GM12878 (cell line): Measurements from ENCODE around the gene ATP12A. TPM values are rescaled to one million over a fixed set of nuclear protein-coding genes. Genes with fewer than 3 reads are reported as not detected.

Source experiments
- ATAC-seq: fragments of 200-7000 bp; cut with Tn5 transposase; 3 replicates; pipeline ENCODE4 v1.9.1; 2020; ENCODE audit warnings: mild to moderate bottlenecking, moderate library complexity
- BruUV-seq: library from RNA; stranded (reverse); fragments of 400-500 nt; replicated peaks from 2 replicates; lab custom pipeline; 2021; lab: Mats Ljungman, UMichigan
- CTCF ChIA-PET: fragments of 300-600 bp; sonication (Branson Sonifier 250); formaldehyde crosslinking; extraction: SDS; loops from one replicate; lab custom pipeline; 2021; ENCODE audit warnings: inconsistent platforms; lab: Yijun Ruan, JAX
- POLR2A ChIA-PET: fragments of 350-600 bp; formaldehyde crosslinking; extraction: SDS; loops from one replicate; lab custom pipeline; 2021; ENCODE audit warnings: inconsistent platforms; lab: Charles Lee
- RAD21 ChIA-PET: fragments of 300-600 bp; sonication (Branson Sonifier 250); formaldehyde crosslinking; loops from one replicate; lab custom pipeline; 2023; ENCODE audit warnings: antibody characterized with exemption; ENCODE audit not compliant: unreplicated experiment; lab: Charles Lee
- SMC1A ChIA-PET: fragments of 300-600 bp; sonication (Branson Sonifier 250); formaldehyde crosslinking; loops from one replicate; lab custom pipeline; 2023; ENCODE audit not compliant: unreplicated experiment, uncharacterized antibody; lab: Charles Lee
- DNase-seq: peaks from one replicate; pipeline ENCODE4 v3.0.0-alpha.2; 2011; ENCODE audit warnings: low read depth, low spot score
- FAIRE-seq: peaks from 3 replicates; lab custom pipeline; 2011; peaks lifted over from hg19 to GRCh38; lab: Jason Lieb, UNC
- H2AFZ ChIP-seq: 2 replicates; pipeline ENCODE4 v1.6.0; 2011; ENCODE audit warnings: low read depth, low read length, control low read depth; ENCODE audit not compliant: control insufficient read depth
- H3K27ac ChIP-seq: 2 replicates; pipeline ENCODE4 v1.5.1; 2011; ENCODE audit warnings: control low read depth; ENCODE audit not compliant: control insufficient read depth, insufficient read depth
- H3K27me3 ChIP-seq, 2 experiments: replicated peaks in 1 of 2; 2 replicates each; pipeline versions ENCODE4 v1.6.0 to v1.6.1; 2011; ENCODE audit warnings: low read length in 1 of 2; ENCODE audit not compliant: control insufficient read depth in 2 of 2, insufficient read depth in 2 of 2
- H3K36me3 ChIP-seq, 2 experiments: 2 replicates each; pipeline ENCODE4 v1.5.1; 2011; ENCODE audit warnings: low read length in 1 of 2; ENCODE audit not compliant: control insufficient read depth in 2 of 2, insufficient read depth in 2 of 2
- H3K4me1 ChIP-seq: 2 replicates; pipeline ENCODE4 v1.6.1; 2011; ENCODE audit warnings: mild to moderate bottlenecking, low read length, moderate library complexity, mixed read lengths; ENCODE audit not compliant: control insufficient read depth, insufficient read depth
- H3K4me2 ChIP-seq: 2 replicates; pipeline ENCODE4 v1.6.0; 2011; ENCODE audit warnings: control low read depth; ENCODE audit not compliant: control insufficient read depth, insufficient read depth
- H3K4me3 ChIP-seq: fragments of 200-600 bp; sonication (generic); 2 replicates; pipeline ENCODE4 v1.5.1; 2016
- H3K79me2 ChIP-seq: 2 replicates; pipeline ENCODE4 v1.6.0; 2011; ENCODE audit warnings: low read length; ENCODE audit not compliant: control insufficient read depth, insufficient read depth
- H3K9ac ChIP-seq: 2 replicates; pipeline ENCODE4 v1.8.0; 2011; ENCODE audit warnings: low read length, control low read depth, mixed read lengths; ENCODE audit not compliant: control insufficient read depth, insufficient read depth
- H3K9me3 ChIP-seq: replicated peaks from 3 replicates; pipeline ENCODE4 v1.5.1; 2011; ENCODE audit warnings: mild to moderate bottlenecking, low read length; ENCODE audit not compliant: control insufficient read depth, insufficient read depth
- H4K20me1 ChIP-seq: 2 replicates; pipeline ENCODE4 v1.6.0; 2011; ENCODE audit not compliant: control insufficient read depth, insufficient read depth
- CHD1 ChIP-seq: IDR thresholded peaks from 2 replicates; pipeline ENCODE4 v1.6.1; 2012; ENCODE audit warnings: low read depth, low read length, improper control_type of control experiment
- LARP7 ChIP-seq: fragments of 450-650 bp; IDR thresholded peaks from 2 replicates; pipeline ENCODE4 v1.6.1; 2017; ENCODE audit warnings: mild to moderate bottlenecking
- MYB ChIP-seq: fragments of 150-350 bp; IDR thresholded peaks from 2 replicates; pipeline ENCODE4 v1.6.1; 2014; ENCODE audit warnings: mild to moderate bottlenecking, low read depth, low read length, borderline replicate concordance
- NFXL1 ChIP-seq: fragments of 450-650 bp; IDR thresholded peaks from 2 replicates; pipeline ENCODE4 v1.6.1; 2017; ENCODE audit warnings: antibody characterized with exemption, mild to moderate bottlenecking, borderline replicate concordance
- POLR2AphosphoS2 ChIP-seq: IDR thresholded peaks from 2 replicates; pipeline ENCODE4 v1.6.1; 2011; ENCODE audit warnings: low read depth, mild to moderate bottlenecking, low read length, improper control_type of control experiment, moderate library complexity
- POU2F2 ChIP-seq: IDR thresholded peaks from 3 replicates; pipeline ENCODE4 v1.6.1; 2011; ENCODE audit warnings: low read depth, mild to moderate bottlenecking, low read length, borderline replicate concordance
- RAD21 ChIP-seq: IDR thresholded peaks from 2 replicates; pipeline ENCODE4 v1.6.1; 2011; ENCODE audit warnings: mild to moderate bottlenecking, low read depth, low read length, moderate library complexity; ENCODE audit not compliant: insufficient read depth
- RCOR1 ChIP-seq: conservative IDR thresholded peaks from 2 replicates; pipeline ENCODE4 v1.6.1; 2012; ENCODE audit warnings: low read depth, low read length, improper control_type of control experiment
- SIX5 ChIP-seq: IDR thresholded peaks from 2 replicates; pipeline ENCODE4 v1.6.1; 2011; ENCODE audit warnings: mild to moderate bottlenecking, low read depth, low read length, moderate library complexity; ENCODE audit not compliant: severe bottlenecking
- ZBTB40 ChIP-seq: fragments of 450-650 bp; IDR thresholded peaks from 2 replicates; pipeline ENCODE4 v1.6.1; 2016; ENCODE audit warnings: mild to moderate bottlenecking, moderate library complexity, borderline replicate concordance
- WGBS: methylation state at CpG from one replicate; pipeline ENCODE4 v1.1.6; 2016; ENCODE audit warnings: low lambda C conversion rate; ENCODE audit not compliant: insufficient replicate concordance, insufficient coverage; ENCODE audit errors: missing lambda C conversion rate; 5-methylcytosine and 5-hydroxymethylcytosine counted together
- in situ Hi-C: fragments of 300-500 bp; cut with MboI; formaldehyde crosslinking; loops from 9 replicates; pipeline ENCODE4 v1.14.3; 2018; ENCODE audit warnings: mixed read lengths
- intact Hi-C: fragments of 100-400 bp; cut with micrococcal nuclease; formaldehyde crosslinking; loops from one replicate; pipeline ENCODE4 v1.14.2; 2022; ENCODE audit not compliant: unreplicated experiment
- polyA plus RNA-seq, 11 experiments: library from polyadenylated mRNA; depleted of rRNA in 4 of 11; unstranded in 6 of 11; stranded (reverse) in 5 of 11; fragments of >200 nt; fragmentation: Nextera tagmentation in 4 of 11; fragmentation: Illumina TruSeq in 1 of 11; extraction: Ambion mirVana in 4 of 11; extraction: Trizol in 1 of 11; gene quantifications; 1 replicate in 1 of 11; 2 replicates in 10 of 11; pipeline versions ENCODE4 v1.2.1 to v1.2.3, GENCODE V29; 2011 to 2016; ENCODE audit warnings: inconsistent platforms in 2 of 11, missing spikeins in 2 of 11, low read depth in 1 of 11
- total RNA-seq, 4 experiments: library from RNA; depleted of rRNA in 3 of 4; stranded (reverse); fragments of >200 nt in 3 of 4; fragmentation: Illumina TruSeq in 1 of 4; extraction: Trizol in 1 of 4; gene quantifications; 2 replicates each; pipeline versions ENCODE4 v1.2.1 to v1.2.3, GENCODE V29; 2013 to 2021

Gene ATP12A
- total and polyA plus RNA-seq, 10 of the 15 experiments (the other 5 are each of a cell fraction or from before 2014, with no cell fraction given), result 0.02 to 0.08 (median 0.04) TPM; not detected in 6

DNA sequence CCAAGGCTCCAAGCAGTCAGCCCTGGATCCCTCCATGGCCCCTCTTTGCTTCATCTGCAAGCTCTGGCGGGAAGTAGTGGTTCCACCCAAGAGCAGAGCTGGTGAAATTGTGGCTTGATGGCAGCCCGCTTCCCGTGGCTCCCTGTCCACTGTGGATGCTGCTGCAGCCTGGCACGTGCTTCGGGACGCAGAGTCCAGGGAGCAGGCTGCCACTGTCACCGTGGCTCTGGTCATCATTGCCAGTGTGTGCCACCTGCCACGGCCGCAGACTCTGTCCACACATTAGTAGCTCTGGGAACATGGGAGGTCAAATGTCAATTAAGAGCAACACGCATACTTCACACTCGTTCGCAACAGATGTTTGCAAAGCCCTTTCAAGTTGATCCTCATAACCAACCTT is 43.0 kb downstream of the ATP12A start (continued):
- TF ChIP-seq ZBTB40, result no peak
- TF ChIP-seq MYB, result no peak
- TF ChIP-seq POLR2AphosphoS2, result no peak

GRCh38 chr13:24724714-24725113 is 44.5 kb downstream of the ATP12A start:
- in situ Hi-C loops, result loop anchor here (5.0 kb wide), 1 partner anchor 147 kb away; no protein-coding TSS in a partner anchor
- Histone ChIP-seq H3K4me1 (no peaks in the 10 kb centered on the region), H3K27ac (no peak overlapping the region), H4K20me1 (no peaks in the 10 kb centered on the region), H3K9ac (no peak overlapping the region), H3K4me3 (no peak overlapping the region), H2AFZ (no peak overlapping the region), H3K9me3 (no peaks in the 10 kb centered on the region), H3K27me3 (peaks cover 0 to 3% of the 10 kb centered on the region in 2 experiments; a peak in 1 of 4 replicates), H3K4me2 (no peak overlapping the region), H3K36me3 (no peaks in the 10 kb centered on the region), H3K79me2 (no peaks in the 10 kb centered on the region)
- ChIA-PET POLR2A (no interaction called here), RAD21 (no interaction called here), SMC1A (interaction anchor here (1.4 to 1.6 kb wide), 2 partner anchors 12 to 145 kb away, joined by 4 read pairs; no protein-coding TSS in a partner anchor), CTCF (interaction anchor here (1.4 to 4.0 kb wide), 2 partner anchors 31 to 44 kb away, joined by 6 to 43 read pairs; partner anchors contain the start of gene ATP12A)
- DNase-seq, result no peak
- intact Hi-C loops, result no loop called here
- no peak for ATAC-seq
- BruUV-seq, result no TSS peak
- TF ChIP-seq POU2F2, result no peak
- no peak for TF ChIP-seq MYB
- no peak for TF ChIP-seq LARP7
- TF ChIP-seq RAD21, result no peak
- TF ChIP-seq CHD1, result no peak
- no peak for TF ChIP-seq SIX5
- no peak for TF ChIP-seq NFXL1
- TF ChIP-seq RCOR1, result no peak
- no peak for FAIRE-seq
- WGBS, result 14% methylated on average over 2 of the region's 2 CpGs
